HCT116 (cell line): Measurements from ENCODE around the gene RPS27L. TPM values are rescaled to one million over a fixed set of nuclear protein-coding genes. Genes with fewer than 3 reads are reported as not detected.

ENCODE experiments used
- ATAC-seq: fragments of 200-7000 bp; cut with Tn5 transposase; 2 replicates; pipeline ENCODE4 v1.9.1; 2020; ENCODE audit warnings: mild to moderate bottlenecking, moderate library complexity
- BruUV-seq: library from RNA; stranded (reverse); fragments of 400-500 nt; replicated peaks from 2 replicates; lab custom pipeline; 2021; lab: Mats Ljungman, UMichigan
- CTCF ChIA-PET: fragments of 300-600 bp; sonication (Branson Sonifier 250); formaldehyde crosslinking; loops from one replicate; lab custom pipeline; 2021; ENCODE audit warnings: antibody characterized with exemption; lab: Charles Lee
- POLR2A ChIA-PET: fragments of 300-600, 350-600 bp; sonication (Branson Sonifier 250); formaldehyde crosslinking; loops from one replicate; lab custom pipeline; 2021; ENCODE audit warnings: antibody characterized with exemption; lab: Charles Lee
- RAD21 ChIA-PET, 2 experiments: fragments of 300-600 bp; sonication (Branson Sonifier 250); formaldehyde crosslinking; loops; one replicate each; lab custom pipeline; 2023; ENCODE audit warnings: low total read pairs in 2 of 2; ENCODE audit not compliant: uncharacterized antibody in 2 of 2, unreplicated experiment in 2 of 2, low non-redundant PET in 1 of 2; lab: Charles Lee
- DNase-seq: peaks from one replicate; pipeline ENCODE4 v3.0.0-alpha.2; 2010; ENCODE audit warnings: low read depth, low spot score
- H2AFZ ChIP-seq: fragments of 200-600 bp; shearing (Covaris generic), sonication (generic); 2 replicates; pipeline ENCODE4 v1.6.1; 2017; ENCODE audit warnings: low read depth, mixed run types, mixed read lengths, antibody characterized with exemption, low read length; ENCODE audit not compliant: poor library complexity, severe bottlenecking
- H3K27ac ChIP-seq: 2 replicates; pipeline ENCODE4 v1.5.1; 2012; ENCODE audit warnings: low read depth, low read length
- H3K27me3 ChIP-seq: fragments of 200-600 bp; sonication (generic); 2 replicates; pipeline ENCODE4 v1.6.1; 2016; ENCODE audit warnings: mixed run types, low read length, mixed read lengths; ENCODE audit not compliant: insufficient read depth
- H3K36me3 ChIP-seq, 2 experiments: fragments of 200-500 bp in 1 of 2; fragments of 200-600 bp in 1 of 2; sonication (Bioruptor generic) in 1 of 2; sonication (generic) in 1 of 2; 2 replicates each; pipeline versions ENCODE4 v1.5.1 to v1.6.1; 2014 to 2016; ENCODE audit warnings: low read length in 2 of 2, inconsistent platforms in 1 of 2, mixed read lengths in 1 of 2, mixed run types in 1 of 2; ENCODE audit not compliant: insufficient read depth in 2 of 2, control insufficient read depth in 1 of 2
- H3K4me1 ChIP-seq, 2 experiments: fragments of 200-600 bp in 1 of 2; sonication (generic) in 1 of 2; 2 replicates each; pipeline versions ENCODE4 v1.5.1 to v1.6.1; 2012 to 2017; ENCODE audit warnings: low read length in 2 of 2, inconsistent platforms in 1 of 2, mild to moderate bottlenecking in 1 of 2, mixed read lengths in 1 of 2, mixed run types in 1 of 2, moderate library complexity in 1 of 2; ENCODE audit not compliant: insufficient read depth in 2 of 2, control insufficient read depth in 1 of 2
- H3K4me2 ChIP-seq: fragments of 200-600 bp; sonication (generic); 2 replicates; pipeline ENCODE4 v1.6.1; 2017; ENCODE audit warnings: mixed run types, low read length, mixed read lengths
- H3K4me3 ChIP-seq, 2 experiments: fragments of 200-600 bp in 1 of 2; sonication (generic) in 1 of 2; replicated peaks in 1 of 2; 2 replicates each; pipeline ENCODE4 v1.5.1; 2011 to 2016; ENCODE audit warnings: low read length in 2 of 2, control low read depth in 1 of 2, low read depth in 1 of 2, mild to moderate bottlenecking in 1 of 2, mixed read lengths in 1 of 2, mixed run types in 1 of 2
- H3K79me2 ChIP-seq: fragments of 200-600 bp; sonication (generic); 2 replicates; pipeline ENCODE4 v1.6.1; 2017; ENCODE audit warnings: mild to moderate bottlenecking, mixed run types, low read length, moderate library complexity, mixed read lengths; ENCODE audit not compliant: insufficient read depth
- H3K9ac ChIP-seq: fragments of 200-600 bp; sonication (generic); 2 replicates; pipeline ENCODE4 v1.6.1; 2016; ENCODE audit warnings: low read length, mixed read lengths
- H3K9me2 ChIP-seq: fragments of 200-600 bp; sonication (generic), shearing (Covaris generic); 2 replicates; pipeline ENCODE4 v1.6.1; 2017; ENCODE audit warnings: mixed run types, mild to moderate bottlenecking, moderate library complexity; ENCODE audit not compliant: insufficient read depth
- H3K9me3 ChIP-seq, 2 experiments: fragments of 200-500 bp in 1 of 2; fragments of 200-600 bp in 1 of 2; sonication (Bioruptor generic) in 1 of 2; sonication (generic) in 1 of 2; 2 replicates each; pipeline ENCODE4 v1.6.1; 2014 to 2017; ENCODE audit warnings: low read length in 2 of 2, mixed read lengths in 2 of 2, inconsistent platforms in 1 of 2, low read depth in 1 of 2, mild to moderate bottlenecking in 1 of 2, mixed run types in 1 of 2, moderate library complexity in 1 of 2; ENCODE audit not compliant: control insufficient read depth in 1 of 2, insufficient read depth in 1 of 2
- H4K20me1 ChIP-seq: fragments of 200-600 bp; sonication (generic), shearing (Covaris generic); 2 replicates; pipeline ENCODE4 v1.6.1; 2017; ENCODE audit warnings: mixed run types, mild to moderate bottlenecking, moderate library complexity; ENCODE audit not compliant: insufficient read depth
- CBX3 ChIP-seq: IDR thresholded peaks from 2 replicates; pipeline ENCODE4 v1.6.1; 2012; ENCODE audit warnings: low read depth
- EGR1 ChIP-seq: IDR thresholded peaks from 2 replicates; pipeline ENCODE4 v1.6.1; 2012; ENCODE audit warnings: low read depth
- ELF1 ChIP-seq: IDR thresholded peaks from 2 replicates; pipeline ENCODE4 v1.6.1; 2012; ENCODE audit warnings: low read depth, borderline replicate concordance
- JUND ChIP-seq: IDR thresholded peaks from 2 replicates; pipeline ENCODE4 v1.6.1; 2012
- SRF ChIP-seq: IDR thresholded peaks from 2 replicates; pipeline ENCODE4 v1.6.1; 2012; ENCODE audit warnings: low read depth
- YY1 ChIP-seq: IDR thresholded peaks from 2 replicates; pipeline ENCODE4 v1.6.1; 2011; ENCODE audit warnings: low read length, low read depth, moderate library complexity, mild to moderate bottlenecking; ENCODE audit not compliant: insufficient replicate concordance; ENCODE audit errors: extremely low read depth
- ZFX ChIP-seq: fragments of 450-650 bp; IDR thresholded peaks from 2 replicates; pipeline ENCODE4 v1.6.1; 2017
- ZNF274 ChIP-seq: fragments of 200-500 bp; sonication (Bioruptor generic); IDR thresholded peaks from 2 replicates; pipeline ENCODE4 v1.6.1; 2014; ENCODE audit warnings: mild to moderate bottlenecking, low read depth, low read length, inconsistent platforms
- intact Hi-C: fragments of 100-400 bp; cut with micrococcal nuclease; formaldehyde crosslinking; loops from 2 replicates; pipeline ENCODE4 v1.10.0; 2022
- total RNA-seq: library from RNA; stranded (reverse); gene quantifications from one replicate; pipeline ENCODE4 v1.2.1, GENCODE V29; 2021; ENCODE audit not compliant: unreplicated experiment
- TF ChIP-seq, protein P1 (sequence below), 3 experiments: fragments of 200-600 bp in 1 of 3; sonication (generic) in 1 of 3; IDR thresholded peaks in 2 of 3; conservative IDR thresholded peaks in 1 of 3; 2 replicates each; pipeline ENCODE4 v1.5.1; 2012 to 2017; ENCODE audit warnings: low read depth in 2 of 3, low read length in 2 of 3, antibody characterized with exemption in 1 of 3, borderline replicate concordance in 1 of 3, control low read depth in 1 of 3, mild to moderate bottlenecking in 1 of 3, mixed read lengths in 1 of 3, mixed run types in 1 of 3, moderate library complexity in 1 of 3; ENCODE audit not compliant: insufficient read depth in 1 of 3
- TF ChIP-seq, protein P2 (sequence below): IDR thresholded peaks from 2 replicates; pipeline ENCODE4 v1.6.1; 2012

RPS27L gene
- total RNA-seq, 1 experiment from 2014 or later = 139 TPM

DNA sequence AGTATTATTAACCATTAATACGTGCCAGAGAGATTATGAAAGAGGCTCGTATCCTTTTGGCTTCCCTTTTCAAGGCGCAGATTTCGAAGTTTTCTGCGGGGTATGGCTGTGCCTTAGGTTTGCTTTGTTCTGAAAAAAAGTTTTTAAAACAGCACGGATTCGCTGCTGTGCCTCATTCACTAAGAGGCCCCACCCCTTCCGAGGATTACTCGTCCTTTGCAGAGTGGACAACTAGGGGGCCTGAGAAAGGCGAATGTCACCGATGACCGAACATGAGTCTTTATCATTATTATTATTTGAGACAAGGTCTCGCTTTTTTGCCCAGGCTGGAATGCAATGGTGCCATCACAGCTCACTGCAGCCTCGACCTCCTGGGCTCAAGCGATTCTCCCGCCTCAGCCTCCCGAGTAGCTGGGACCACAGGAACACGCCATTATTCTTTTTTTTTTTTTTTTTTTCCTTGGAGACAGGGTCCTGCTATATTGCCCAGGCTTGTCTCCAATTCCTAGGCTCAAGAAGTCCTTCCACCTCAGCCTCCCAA lies 684 bp upstream of the RPS27L start:
- peak; percentile 32 for DNase-seq
- Histone ChIP-seq H3K4me1 (peaks cover 9 to 13% of the 10 kb centered on the region in 2 experiments; a peak in 3 of 4 replicates), H3K36me3 (peaks cover 7 to 13% of the 10 kb centered on the region in 2 experiments; a peak in 2 of 4 replicates), H3K79me2 (peaks cover 18% of the 10 kb centered on the region), H3K27ac (peak overlapping the region; percentile 92), H3K9me2 (no peaks in the 10 kb centered on the region), H2AFZ (peak overlapping the region; percentile 46), H3K9ac (peak overlapping the region; percentile 69), H3K9me3 (no peaks in the 10 kb centered on the region), H3K4me2 (peak overlapping the region; percentile 84), H4K20me1 (no peaks in the 10 kb centered on the region), H3K4me3 (peak overlapping the region; percentile 82 to 89), H3K27me3 (no peaks in the 10 kb centered on the region)
- CTCF ChIA-PET = interaction anchor here (0.7 kb wide), 1 partner anchor 47 kb away, joined by 3 read pairs; no protein-coding TSS in a partner anchor
- BruUV-seq = TSS peak; percentile 79
- peak; percentile 64 for ATAC-seq
- POLR2A ChIA-PET = interaction anchor here (1.0 to 1.4 kb wide), 4 partner anchors 10 to 442 kb away, joined by 3 to 4 read pairs (median 4); partner anchors contain the start of gene RAB8B
- TF ChIP-seq ZFX (peak; percentile 24; the same call in 1 of the 2 replicates), SRF (no peak)
- TF ChIP-seq, protein P1, sequence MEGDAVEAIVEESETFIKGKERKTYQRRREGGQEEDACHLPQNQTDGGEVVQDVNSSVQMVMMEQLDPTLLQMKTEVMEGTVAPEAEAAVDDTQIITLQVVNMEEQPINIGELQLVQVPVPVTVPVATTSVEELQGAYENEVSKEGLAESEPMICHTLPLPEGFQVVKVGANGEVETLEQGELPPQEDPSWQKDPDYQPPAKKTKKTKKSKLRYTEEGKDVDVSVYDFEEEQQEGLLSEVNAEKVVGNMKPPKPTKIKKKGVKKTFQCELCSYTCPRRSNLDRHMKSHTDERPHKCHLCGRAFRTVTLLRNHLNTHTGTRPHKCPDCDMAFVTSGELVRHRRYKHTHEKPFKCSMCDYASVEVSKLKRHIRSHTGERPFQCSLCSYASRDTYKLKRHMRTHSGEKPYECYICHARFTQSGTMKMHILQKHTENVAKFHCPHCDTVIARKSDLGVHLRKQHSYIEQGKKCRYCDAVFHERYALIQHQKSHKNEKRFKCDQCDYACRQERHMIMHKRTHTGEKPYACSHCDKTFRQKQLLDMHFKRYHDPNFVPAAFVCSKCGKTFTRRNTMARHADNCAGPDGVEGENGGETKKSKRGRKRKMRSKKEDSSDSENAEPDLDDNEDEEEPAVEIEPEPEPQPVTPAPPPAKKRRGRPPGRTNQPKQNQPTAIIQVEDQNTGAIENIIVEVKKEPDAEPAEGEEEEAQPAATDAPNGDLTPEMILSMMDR (IDR thresholded peaks at IDR 0.05 in 2 of 3, conservative IDR thresholded peaks at IDR 0.05 in 1 of 3; ENCODE audit: borderline replicate concordance in 1 of 3, insufficient read depth in 1 of 3, low read depth in 2 of 3, low read length in 2 of 3) = 0 out of 6 replicates have a peak, but pooled peaks of 2 of the 3 experiments have one; percentile 8 to 12
- intact Hi-C loops = loop anchor here (10.0 kb wide), 1 partner anchor 117 kb away; the partner anchor contains the start of gene APH1B
- RAD21 ChIA-PET = interaction anchor here in 1 of 2 experiments (1.0 kb wide), 1 partner anchor 245 kb away, joined by 3 read pairs; no protein-coding TSS in a partner anchor

DNA sequence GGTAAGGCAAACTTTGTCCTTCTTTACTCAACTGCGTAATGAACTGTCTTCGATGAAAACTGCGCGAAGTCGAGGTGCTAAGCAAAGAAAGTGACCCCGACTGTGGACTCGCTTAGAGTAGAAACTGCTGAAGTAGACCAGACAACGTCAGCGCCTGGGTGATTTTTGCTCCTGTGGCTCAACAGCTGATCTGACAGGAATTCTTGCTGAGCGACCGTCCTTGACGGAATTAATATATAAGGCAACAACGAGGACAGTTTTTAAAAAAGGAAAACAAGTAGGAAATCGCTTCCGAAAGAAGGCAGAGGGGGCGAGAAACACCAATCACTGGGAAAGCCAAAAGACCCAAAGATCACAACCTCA lies 541 bp downstream of the RPS27L start:
- Histone ChIP-seq H3K4me2 (peak overlapping the region; percentile 84), H3K9ac (peak overlapping the region; percentile 69), H3K9me2 (no peaks in the 10 kb centered on the region), H2AFZ (no peak overlapping the region), H3K4me3 (peak overlapping the region; percentile 82 to 89), H3K4me1 (peaks cover 9 to 13% of the 10 kb centered on the region in 2 experiments; a peak in 3 of 4 replicates), H3K9me3 (no peaks in the 10 kb centered on the region), H3K36me3 (peaks cover 14 to 15% of the 10 kb centered on the region in 2 experiments; a peak in 3 of 4 replicates), H3K27ac (peak overlapping the region; percentile 92), H4K20me1 (no peaks in the 10 kb centered on the region), H3K27me3 (no peaks in the 10 kb centered on the region), H3K79me2 (peaks cover 18% of the 10 kb centered on the region)
- CTCF ChIA-PET = no interaction called here
- POLR2A ChIA-PET = interaction anchor here (0.6 to 1.4 kb wide), 5 partner anchors 9 to 937 kb away, joined by 3 to 4 read pairs (median 3); partner anchors contain the start of gene RAB8B
- TF ChIP-seq ZNF274 (no peak), JUND (no peak), CBX3 (no peak), ELF1 (no peak), YY1 (no peak), EGR1 (no peak)
- TF ChIP-seq, protein P1 (IDR thresholded peaks at IDR 0.05 in 2 of 3, conservative IDR thresholded peaks at IDR 0.05 in 1 of 3; ENCODE audit: borderline replicate concordance in 1 of 3, insufficient read depth in 1 of 3, low read depth in 2 of 3, low read length in 2 of 3) = no peak
- TF ChIP-seq, protein P2, sequence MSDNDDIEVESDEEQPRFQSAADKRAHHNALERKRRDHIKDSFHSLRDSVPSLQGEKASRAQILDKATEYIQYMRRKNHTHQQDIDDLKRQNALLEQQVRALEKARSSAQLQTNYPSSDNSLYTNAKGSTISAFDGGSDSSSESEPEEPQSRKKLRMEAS = no peak
- intact Hi-C loops = loop anchor here (10.0 kb wide), 1 partner anchor 118 kb away; the partner anchor contains the start of gene APH1B
- ATAC-seq (no peak), DNase-seq (no peak)
- BruUV-seq = TSS peak; percentile 75
- RAD21 ChIA-PET = interaction anchor here in 1 of 2 experiments (1.0 kb wide), 1 partner anchor 246 kb away, joined by 3 read pairs; no protein-coding TSS in a partner anchor
